NAMALWA (cell line): ENCODE data around the gene SHE.
"Not testable (repeated sequence)": the region's sequence is repeated elsewhere in the genome, so short reads cannot be mapped to it uniquely, and the experiment has no call there.

Experiments
- DNase-seq: peaks from one replicate; pipeline ENCODE4 v3.0.0-alpha.2; 2015; ENCODE audit warnings: low spot score

The SHE gene

DNA sequence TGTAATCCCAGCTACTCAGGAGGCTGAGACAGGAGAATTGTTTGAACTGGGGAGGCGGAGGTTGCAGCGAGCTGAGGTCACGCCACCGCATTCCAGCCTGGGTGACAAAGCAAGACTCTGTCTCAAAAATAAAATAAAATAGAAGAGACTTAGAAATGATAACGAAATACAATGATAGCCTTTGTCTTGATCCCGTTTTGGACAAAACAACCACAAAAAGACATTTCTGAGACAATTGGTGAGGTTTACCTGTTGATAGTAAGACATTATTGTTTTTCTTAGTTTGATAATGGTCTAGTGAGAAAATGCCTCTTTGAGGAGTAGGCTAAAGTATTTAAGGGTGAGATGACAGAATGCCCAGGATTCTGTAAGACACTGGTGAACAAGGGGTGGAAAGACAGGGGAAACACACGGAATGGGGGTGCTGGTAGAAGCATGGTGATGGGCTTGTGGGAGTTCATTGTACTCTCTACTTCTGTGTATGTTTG lies 11.9 kb upstream of the SHE start:
- no peak for DNase-seq

DNA sequence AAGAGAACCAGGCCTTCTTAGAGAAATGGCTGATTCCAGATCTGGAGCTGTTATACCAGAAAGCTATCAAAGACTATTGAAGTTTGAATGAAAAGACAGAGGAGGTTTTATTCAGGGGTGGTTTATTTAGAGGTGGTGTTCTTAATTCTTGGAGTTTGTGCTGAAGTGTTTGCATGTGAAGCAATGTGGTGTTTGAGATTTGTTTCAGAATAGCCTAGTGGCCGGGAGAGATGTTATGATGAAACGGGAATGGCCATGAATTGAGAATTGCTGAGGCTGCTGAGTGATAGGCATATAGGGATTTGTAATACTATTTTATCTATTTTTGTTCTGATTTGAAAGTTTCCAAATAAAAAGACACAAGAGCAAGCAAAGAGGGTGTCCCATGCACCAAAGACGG lies 10.5 kb upstream of the SHE start:
- DNase-seq, result no peak

DNA sequence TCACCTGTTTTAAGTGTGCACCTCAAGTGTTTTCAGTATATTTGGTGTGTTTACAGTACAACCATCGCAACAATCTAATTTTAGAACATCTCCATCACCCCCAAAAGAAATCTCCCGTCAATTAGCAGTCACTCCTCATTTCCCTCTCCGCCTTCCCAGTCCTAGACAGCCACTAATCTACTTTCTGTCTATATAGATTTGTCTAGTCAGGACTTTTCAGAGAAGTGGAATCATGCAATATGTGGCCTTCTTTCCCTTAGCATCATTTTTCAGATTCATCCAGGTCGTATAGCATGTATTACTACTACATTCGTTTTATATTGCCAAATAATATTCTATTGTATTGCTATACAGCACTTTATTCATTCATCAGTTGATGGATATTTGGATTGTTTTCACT lies 1.7 kb upstream of the SHE start:
- DNase-seq, result no peak

GRCh38 chr1:154502744-154503115 lies 518 bp upstream of the SHE start:
- no peak for DNase-seq

- no peak for DNase-seq
Observed at GRCh38 chr1:154501423-154502065, 668 bp downstream of the SHE start.

DNA sequence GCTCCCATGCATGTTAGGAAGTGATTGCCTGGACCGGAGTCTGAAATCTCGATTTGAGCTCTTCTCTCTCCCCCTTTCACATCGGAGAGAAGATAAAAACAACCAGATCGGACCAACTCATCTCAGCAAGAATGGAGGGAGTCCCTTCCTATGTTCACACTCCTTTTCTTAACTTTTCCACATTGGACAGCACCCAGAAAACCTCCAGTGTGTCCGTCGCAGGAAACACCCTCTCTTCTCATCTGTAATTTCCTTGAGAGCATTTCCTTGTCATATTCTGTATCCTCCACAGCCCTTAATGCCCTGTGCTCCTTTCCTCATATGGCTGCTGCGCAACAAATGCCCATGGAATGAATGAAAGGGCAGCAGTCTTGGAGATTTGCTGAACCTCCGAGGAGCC lies 1.7 kb downstream of the SHE start:
- no peak for DNase-seq

DNA sequence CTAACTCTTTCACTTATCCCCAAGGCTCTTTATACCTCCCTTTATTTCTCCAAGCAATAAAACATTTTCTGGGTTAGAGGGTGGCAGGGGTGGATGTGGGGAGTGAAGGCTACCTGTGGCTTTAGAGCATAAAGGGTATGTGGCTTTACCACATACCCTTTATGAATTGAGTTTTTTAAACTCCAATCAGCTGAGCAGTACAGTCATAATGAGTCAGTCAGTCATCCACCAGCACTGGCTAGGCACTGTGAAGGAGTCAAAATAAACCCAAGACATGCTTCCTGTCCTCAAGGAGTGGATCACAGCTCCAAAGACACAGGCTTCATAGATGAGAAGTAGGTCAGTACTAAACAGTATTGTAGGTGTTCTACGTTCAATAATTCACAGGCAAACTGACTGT lies 2.8 kb downstream of the SHE start:
- no peak for DNase-seq

DNA sequence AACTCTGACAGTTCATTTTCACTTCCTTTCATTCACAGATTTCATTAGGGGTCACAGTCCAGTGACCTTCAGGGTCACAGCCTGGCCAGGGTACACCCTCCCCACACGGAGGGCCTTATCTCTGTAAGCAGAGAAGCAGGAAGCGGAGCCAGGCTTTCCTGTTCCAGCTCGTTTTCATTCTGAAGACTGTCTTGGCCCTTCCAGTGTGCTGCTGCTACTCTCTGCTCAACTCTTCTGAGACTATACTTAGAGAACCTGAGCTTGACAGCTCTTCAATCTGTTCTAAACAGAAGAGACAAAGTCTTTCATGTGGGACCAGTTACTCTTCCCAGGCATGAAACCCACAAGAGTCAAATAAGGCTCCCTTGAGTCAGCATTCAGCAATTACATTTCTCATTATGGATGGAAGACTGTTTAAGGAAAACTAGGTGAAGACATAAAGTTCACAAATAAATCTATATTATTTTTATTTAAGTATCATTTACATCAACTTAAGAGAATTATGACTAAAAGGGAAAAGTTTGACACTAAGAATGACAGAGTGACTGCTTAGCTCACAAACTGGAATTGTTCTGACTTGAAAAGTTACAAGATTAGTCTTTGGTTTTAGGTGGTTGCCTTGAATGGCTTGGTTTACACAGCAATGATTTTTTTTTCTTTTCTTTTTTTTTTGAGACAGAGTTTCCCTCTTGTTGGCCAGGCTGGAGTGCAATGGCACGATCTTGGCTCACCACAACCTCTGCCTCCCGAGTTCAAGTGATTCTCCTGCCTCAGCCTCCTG lies 5.0 kb downstream of the SHE start:
- DNase-seq, result peak; percentile 81

DNA sequence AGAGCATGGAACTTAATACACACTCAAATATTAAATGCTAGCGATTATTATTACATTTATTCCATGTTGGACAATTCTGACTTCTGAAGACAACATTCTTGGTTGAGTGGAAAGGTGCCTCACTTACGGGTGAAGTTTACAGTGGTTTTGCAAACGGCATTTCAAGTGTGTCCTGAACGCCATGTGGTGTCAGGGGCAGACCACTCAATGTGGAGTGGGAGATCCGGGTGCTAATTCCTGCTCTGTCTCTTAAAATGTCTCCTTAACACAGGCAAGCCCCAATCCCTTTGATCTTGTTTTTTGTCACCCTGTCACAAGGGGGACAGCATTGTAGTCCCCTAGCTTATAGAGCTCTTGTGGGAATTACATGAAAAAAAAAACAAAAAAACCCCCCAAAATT lies 5.8 kb downstream of the SHE start:
- DNase-seq, result peak; percentile 47

- peak; percentile 58 for DNase-seq
Observed at GRCh38 chr1:154495496-154496273, 6.5 kb downstream of the SHE start.

GRCh38 chr1:154493276-154493675 lies 8.9 kb downstream of the SHE start:
- peak; percentile 73 for DNase-seq

DNA sequence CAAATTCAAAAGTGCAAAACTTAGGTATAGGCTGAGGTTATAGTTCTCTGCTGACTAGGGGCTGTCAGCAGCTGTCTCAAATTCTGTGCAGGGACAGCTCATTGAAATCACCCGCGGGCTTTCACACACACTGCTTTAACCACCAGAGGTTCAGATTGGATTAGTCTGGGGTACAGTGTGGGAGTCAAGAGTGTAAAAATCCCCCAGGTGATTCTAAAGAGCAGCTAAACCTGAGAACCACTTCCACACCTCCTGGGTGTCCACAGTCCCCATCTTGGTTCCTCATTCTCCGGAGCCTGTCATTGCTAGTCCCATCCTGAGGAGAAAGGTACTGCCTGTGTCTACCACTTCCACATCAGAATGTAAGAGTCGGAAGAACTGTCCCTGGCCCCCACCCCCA lies 10.1 kb downstream of the SHE start:
- DNase-seq, result no peak

GRCh38 chr1:154490317-154490716 lies 11.9 kb downstream of the SHE start:
- DNase-seq, result no peak

DNA sequence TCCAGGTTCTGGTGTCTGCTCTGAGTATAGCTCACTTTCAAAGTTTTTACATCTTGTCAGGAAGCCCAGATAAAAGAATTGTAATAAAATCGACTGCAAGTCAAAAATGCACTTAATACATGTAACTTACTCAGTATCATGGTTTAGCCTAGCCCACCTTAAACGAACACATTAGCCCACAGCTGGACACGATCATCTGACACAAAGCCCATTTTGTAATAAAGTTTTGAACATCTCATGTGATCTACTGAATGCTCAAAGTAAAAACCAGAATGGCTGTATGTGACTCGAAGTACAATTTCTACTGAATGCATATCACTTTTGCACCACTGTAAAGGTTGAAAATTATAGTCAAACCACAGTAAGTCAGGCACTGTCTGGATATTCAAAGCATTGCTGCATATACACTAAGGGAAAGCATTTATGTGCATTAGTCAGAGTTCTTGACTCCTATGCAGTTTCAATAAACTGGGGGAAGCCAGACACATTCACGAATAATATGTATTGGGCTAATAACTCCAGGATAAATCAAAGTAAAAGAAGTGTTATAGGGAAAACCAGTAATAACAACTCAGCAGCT lies 12.4 kb downstream of the SHE start:
- no peak for DNase-seq

DNA sequence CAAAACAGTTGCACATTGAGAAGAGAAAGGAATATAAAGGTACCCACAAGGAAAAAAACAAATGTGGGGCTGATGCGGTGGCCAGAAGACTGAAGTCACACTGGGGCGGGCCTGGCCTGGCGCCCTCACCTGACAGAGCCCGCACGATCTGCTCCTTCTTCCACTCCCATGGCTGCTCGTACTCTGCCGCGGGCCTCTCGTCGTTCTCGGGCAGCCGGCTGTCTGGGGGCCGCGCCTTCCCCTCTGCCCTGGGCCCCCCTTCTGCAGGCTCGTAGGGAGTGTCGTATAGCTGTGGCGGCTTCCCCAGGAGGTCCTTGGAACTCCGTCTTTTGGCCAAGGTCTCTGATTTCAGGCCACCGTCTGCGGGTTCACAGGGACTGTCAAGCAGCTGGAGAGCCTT lies 13.3 kb downstream of the SHE start:
- no peak for DNase-seq

DNA sequence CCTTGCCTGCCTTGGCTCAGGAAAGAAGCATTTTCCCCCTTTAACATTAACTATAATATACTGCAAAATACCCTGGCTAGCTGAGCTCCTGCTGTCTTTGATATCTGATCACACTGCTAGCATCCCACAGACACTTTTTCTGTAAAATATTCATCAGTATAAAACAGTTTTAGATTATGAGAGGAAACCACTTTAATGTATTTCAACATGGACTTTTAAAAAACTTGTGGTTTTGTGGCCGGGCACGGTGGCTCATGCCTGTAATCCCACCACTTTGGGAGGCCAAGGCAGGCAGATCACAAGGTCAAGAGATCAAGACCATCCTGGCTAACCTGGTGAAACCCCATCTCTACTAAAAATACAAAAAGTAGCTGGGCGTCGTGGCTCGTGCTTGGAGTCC lies 15.5 kb downstream of the SHE start:
- not testable (repeated sequence) for DNase-seq

DNA sequence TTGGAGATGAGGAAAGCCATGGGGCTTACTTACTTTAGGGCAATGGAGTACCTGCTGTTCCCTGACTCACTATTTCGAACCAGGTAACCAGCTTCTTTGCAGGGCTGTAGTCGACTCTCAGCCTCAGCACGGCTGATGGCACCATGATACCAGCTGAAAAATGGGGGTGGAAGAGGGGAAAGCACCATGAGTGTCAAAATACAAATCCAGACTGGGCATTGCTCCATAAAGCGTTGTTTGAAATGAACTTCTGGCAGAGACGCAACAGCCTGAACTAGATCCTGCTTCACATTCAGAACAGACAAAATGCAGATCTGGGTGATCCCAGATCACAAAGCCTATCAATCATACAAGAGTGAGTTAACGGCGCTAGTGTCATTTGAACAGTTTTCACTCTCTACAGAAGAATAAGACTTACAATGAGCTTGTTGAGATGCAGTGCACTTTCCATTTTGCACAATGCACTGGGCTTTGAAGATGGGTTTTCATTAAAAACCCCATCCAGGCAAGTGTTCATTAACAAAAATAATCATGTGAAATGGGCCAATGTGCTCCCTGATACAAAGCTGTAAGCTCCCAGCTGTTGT lies 16.2 kb downstream of the SHE start:
- no peak for DNase-seq

DNA sequence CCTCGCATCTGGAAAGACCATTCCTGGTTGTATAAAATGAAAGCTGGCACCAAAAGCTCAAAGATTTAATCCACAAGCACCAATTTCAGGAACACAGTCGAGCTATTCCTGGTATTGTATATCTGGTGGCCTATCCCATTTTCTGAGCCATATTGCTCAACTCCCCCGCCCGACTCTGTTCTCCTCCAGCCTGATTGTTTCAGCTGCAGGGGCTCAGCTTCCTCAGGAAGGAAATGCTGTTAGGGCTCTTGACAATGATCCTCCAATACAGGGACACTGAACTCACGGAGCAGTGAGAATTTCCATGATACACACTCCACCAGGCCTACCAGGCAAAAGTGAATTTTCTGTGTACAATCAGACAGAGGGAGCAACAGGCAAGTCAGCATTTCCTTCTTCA lies 17.1 kb downstream of the SHE start:
- DNase-seq, result no peak

GRCh38 chr1:154483941-154484803 lies 18.0 kb downstream of the SHE start:
- DNase-seq, result no peak

GRCh38 chr1:154481053-154481452 lies 21.2 kb downstream of the SHE start:
- DNase-seq, result no peak

- peak; percentile 95 for DNase-seq
Observed at GRCh38 chr1:154479764-154480421, 22.3 kb downstream of the SHE start.
